Measurements from ENCODE around the gene SEC61B.
"Not testable (repeated sequence)": the region's sequence is repeated elsewhere in the genome, so short reads cannot be mapped to it uniquely, and the experiment has no call there.

SEC61B gene

DNA sequence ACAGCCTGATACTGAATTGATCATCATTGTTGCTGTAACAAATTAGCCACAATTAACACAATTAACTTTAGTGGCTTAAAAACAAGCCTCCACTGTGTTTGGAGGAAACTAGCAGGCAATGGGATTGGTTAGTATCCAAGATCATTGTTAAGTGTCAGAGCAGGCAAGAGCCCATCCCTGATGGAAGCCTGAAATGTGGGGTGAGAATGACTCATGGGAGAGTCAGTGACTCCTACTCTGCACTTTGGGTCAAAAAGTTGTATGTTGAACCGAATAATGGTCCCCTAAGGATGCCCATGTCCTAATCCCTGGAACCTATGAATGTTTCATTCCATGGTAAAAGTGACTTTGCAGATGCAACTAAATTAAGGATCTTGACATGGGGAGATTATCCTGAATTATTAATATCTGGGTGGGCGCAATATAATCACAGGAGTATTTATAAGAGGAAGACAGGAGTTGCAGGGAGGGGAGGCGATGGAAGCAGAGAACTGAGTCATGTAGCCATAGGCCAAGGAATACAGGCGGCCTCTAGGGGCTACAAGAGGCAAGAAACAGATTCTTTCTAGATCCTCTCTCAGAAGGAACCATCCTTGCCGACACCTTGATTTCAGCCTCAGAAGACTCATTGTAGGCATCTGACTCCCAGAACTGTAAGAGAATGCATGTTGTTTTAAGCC lies 29.2 kb upstream of the SEC61B start:
- no peak for DNase-seq

DNA sequence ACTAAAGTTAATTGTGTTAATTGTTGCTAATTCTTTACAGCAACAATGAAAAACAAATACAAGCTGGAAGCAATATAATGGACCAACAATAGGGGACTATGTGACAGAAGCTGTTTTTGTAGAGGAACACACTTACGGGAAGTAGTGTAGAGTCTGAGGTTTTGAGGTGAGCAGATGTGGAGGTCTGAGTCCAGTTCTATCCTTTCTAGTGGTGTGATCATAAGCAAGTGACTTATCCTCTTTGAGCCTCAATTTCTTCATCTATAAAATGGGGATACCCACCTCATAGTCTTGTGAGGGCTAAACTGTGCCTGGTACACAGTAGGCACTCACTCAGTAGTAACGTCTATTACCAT lies 28.6 kb upstream of the SEC61B start:
- no peak for DNase-seq

DNA sequence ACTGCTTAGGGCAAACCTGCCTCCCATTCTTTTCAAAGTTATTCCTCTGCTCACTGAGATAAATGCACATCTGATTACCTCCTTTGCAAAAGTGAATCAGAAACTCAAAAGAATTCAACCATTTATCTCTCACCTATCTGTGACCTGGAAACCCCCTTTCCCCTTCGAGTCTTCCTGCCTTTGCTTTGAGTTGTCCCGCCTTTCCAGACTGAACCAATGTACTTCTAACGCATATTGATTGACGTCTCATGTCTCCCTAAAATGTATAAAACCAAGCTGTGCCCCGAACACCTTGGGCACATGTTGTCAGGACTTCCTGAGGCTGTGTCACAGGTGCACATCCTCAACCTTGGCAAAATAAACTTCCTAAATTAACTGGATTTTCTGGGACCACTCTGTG lies 25.6 kb upstream of the SEC61B start:
- not testable (repeated sequence) for DNase-seq

DNA sequence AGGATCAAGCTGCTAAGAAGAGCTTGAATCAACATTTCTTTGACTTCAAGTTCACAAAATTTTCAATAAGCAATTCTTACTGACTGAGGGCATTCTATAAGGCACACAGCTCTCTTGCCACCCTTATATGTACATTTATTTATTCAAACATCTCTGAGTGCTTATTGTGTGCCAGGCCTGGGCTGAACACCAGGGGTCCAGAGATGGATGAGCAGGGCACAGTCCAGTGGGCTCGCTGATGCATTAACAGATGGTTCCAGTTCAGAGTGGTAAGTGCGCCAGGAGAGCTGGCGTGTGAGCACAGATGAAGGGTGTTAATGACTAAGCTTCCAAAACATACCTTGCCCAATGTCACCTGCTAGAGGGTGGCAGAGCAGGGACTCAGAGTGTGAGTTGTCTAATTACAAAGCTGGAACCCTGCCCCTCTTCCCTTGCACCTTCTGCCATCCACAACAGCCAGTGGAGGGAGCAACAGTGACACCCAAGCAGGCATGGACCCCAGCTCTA lies 24.9 kb upstream of the SEC61B start:
- peak; percentile 36 to 79 for DNase-seq

DNA sequence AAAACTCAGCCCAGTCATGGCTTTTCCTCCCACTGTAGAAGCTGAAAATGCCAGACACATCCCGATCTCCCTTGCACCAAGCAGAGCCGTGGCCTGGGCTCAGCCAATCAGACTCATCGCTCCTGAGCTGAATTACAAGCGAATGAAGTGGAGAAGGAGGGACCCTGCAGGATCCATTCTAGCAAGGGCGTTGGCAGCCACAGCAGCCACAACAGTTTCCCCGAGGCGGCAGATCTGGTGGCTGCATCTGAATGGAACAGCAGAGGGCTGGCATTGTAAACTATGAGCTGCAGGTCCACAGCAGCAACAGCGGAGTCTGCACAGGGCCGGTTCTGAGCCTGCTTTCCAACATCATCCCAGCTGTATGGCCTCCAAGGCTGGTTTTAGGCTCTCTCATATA lies 24.1 kb upstream of the SEC61B start:
- no peak for DNase-seq

DNA sequence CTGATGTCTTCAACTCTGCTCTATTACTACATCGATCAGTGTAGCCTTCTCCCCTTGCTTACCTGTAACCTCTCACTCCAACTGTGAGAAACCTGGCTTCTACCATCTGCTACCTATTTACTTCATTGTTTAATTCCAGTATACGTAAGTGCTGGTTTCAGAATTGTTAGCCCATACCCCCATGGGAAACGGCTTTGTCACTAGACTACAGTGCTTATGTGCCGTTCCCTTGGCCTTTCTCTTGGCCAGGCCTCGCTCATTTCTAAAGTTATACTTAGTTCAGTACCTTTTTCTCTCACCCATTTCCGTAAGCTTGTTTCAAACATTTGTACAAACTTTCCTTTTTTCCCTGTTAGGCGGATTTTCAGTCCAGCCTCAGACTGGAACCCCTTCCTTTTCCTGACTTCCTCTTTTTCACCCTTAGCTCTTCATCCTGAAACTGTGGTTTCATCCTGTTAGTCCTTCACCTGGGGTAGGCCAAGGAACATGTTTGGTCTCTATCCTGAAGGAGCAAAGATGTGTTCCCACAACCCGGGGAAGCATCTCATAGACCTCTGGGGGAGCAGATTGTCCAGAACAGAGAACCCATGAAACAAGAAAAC lies 22.0 kb upstream of the SEC61B start:
- DNase-seq = no peak

DNA sequence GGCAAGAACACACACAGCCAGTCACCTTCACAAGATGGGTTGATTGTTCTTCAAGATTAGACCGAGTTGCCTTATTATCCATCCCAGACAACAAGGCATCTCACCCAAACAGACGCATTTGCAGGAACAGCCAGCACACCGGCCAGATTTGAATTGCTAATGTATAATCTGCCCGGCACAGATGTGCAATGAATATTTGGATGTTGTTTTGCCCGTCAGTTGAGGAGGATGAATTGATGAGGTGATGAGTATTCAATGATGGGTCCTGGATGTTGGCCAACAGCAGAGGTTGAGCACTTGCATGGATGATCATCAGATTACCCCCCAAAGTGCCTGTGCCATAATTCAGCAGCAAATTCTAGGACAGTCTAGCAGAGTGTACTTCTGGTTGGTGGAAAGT lies 20.5 kb upstream of the SEC61B start:
- DNase-seq = no peak

DNA sequence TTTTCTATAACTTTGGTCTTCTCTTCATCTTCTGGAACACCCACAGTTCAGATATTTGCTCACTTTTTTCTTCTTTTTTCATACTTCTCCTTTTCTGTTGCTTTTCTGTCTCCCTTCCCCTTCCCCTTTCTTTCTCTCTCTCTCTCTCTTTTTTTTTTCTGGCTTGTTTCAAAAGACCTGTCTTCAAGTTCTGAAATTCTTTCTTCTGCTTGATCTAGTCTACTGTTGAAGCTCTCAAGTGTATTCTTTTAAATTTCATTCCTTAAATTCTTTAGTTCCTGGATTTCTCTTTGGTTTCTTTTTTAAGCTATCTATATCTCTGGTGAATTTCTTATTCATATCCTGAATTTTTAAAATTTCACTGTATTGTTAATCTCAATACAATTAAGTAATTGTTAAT lies 11.5 kb upstream of the SEC61B start:
- DNase-seq = no peak

DNA sequence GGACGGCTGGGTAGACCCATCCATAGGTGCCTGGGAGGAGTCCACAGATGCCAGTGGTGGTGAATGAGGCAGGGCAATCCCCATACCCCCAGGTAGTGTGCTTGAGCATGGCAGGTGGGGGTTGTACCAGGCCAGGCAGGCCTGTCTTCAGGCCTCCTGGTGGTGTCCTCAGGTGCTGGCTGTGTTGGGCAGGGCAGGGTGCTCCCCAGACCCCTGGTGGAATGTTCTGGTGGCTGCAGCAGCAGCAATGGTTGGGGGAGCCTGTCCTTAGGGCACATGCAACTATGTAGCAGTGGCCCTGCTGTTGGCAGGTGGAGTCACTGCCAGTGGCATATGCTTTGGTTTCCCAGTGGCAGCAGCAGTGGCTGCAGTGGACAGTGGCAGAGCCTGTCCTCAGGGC lies 10.3 kb upstream of the SEC61B start:
- no peak for DNase-seq

DNA sequence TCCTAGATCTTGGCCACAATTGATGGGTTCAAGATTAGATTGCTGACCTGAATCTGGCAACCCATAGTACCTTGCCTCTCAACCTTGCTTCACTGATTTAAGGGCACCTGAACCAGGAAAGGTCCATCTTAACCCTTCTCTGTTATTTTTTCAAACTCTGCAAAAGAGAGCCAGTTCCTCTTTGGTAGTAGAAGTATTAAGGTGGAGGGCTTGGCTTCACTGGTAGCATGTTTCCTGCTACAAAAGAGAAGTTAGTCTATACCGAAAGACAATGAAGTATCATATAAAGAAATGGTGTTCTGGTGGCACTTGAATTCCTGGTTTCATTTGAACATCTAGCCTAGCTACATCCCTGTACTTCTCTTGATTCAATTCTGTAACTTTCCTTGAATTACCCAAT lies 8.9 kb upstream of the SEC61B start:
- DNase-seq = no peak

DNA sequence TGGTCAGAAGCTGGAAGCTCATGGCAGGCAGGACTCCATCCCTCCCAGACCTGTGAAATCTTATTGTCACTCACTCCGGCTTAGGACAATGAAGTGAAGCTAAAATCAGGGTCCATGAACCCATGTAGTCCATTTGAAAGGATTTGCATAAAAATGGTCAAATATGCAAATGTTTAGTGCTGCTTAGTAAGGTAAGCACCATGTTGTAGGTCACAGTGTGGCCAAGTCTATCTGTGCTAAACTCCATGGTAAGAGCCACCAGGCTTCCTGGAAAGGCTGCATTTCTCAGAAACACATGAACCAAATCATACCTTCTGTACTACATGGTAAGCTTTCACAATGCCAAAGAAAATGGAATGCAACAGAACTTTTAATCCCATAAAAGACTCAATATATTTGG lies 6.0 kb upstream of the SEC61B start:
- DNase-seq = no peak

DNA sequence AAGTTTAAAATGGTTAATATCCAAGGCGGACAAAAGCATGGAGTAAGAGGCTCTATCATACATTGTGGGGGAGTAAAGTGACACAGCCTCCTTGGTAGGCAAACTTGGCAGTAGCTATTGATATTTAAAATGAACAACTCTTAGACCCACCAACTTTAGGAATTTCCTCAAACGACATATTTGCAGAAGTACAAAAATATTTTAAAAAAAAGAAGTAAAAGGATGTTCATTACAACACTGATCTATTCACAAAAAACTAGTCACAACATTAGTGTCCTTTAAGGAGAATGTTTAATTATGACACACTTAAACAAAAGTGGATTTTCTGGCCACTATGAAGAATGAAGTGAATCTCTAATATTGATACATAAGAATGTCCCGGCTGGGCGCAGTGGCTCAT lies 2.1 kb upstream of the SEC61B start:
- DNase-seq = no peak

DNA sequence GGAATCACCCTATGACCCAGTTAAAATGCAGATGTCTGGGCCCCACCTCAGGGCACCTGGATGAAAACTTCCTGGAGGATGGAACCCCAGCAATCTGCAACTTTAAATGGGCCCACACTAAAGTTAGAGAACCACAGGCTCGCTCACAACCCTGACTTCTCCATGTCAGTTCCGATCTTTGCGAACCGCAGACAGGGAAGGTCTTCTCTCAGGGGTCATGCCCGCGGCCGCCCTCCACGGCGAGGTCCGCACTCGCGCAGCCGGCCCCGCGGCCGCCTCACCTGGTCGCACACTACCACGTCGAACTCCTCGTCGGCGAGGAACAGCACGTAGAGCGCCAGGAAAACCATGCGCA lies 839 bp upstream of the SEC61B start:
- no peak for DNase-seq

DNA sequence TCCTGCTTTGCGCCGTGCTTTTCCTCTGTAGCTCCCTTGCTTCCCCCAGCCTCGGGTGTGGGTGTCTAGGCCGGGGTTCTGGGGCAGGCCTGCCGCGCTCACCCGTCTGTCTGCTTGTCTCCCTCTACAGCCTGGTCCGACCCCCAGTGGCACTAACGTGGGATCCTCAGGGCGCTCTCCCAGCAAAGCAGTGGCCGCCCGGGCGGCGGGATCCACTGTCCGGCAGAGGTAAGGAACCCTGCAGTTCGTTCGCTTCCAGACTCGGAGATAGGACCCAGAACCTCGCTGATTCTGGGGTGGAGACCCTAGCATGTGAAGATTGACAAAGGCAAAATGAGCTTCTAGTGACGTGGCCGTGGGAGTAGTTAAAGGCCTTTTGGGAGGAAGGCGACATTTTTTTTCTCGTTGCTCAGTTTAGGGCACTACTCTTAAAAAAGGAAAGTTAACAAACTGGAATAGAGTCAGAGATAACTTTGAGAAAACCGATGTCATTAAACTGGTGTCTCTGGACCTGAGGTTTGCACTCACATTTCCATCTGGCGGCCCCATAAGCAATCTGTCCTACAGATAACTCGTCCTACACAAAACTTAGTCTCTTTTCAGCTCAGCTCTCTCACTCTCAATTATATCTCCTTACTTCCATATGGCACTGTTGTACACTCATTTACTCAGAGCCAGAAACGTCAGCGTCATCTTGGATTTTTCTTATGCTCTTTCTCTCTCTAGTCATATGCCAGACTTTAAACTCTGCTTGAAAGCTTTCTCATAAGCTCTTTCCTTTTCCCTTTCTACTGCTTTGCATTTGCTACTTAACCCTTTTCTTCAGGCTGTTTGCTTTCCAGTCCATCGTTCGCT lies 561 bp downstream of the SEC61B start:
- no peak for DNase-seq

DNA sequence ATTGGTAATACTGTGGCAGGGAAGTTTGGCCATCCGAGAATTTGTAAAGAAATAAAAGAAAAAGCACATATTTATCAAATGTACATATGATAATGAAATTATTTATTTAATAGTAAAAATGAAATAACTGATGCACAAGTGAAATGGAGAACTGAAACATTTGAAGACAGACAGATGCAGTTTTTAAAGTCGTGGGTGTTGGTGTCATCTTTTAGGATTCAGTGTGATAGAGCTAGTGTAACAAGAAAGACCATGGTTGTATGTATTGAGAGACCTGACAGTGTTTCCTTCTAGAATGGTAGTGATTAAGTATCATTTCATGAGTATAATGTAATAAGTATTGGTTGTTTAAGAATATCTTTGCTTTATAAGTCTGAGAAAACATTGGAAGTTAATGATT lies 2.4 kb downstream of the SEC61B start:
- DNase-seq = no peak

DNA sequence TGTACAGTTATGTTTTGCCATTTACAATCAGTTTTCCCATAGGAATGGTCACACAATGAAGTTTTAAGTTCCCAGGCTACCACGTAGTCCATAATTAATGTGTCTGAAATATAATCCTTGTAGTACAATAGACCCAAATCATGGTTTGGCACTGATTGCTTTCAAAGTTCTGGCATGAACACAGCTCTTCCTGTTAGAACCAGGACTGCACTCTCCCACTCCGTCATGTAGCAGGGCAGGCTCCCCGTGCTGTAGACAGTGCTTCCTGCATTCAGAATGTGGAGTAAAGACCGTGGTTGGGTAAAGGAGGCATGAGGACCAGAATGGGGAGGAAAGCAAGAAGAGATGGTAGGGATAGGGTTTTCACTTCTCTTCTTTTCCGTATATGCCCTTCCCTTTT lies 4.0 kb downstream of the SEC61B start:
- DNase-seq = no peak

DNA sequence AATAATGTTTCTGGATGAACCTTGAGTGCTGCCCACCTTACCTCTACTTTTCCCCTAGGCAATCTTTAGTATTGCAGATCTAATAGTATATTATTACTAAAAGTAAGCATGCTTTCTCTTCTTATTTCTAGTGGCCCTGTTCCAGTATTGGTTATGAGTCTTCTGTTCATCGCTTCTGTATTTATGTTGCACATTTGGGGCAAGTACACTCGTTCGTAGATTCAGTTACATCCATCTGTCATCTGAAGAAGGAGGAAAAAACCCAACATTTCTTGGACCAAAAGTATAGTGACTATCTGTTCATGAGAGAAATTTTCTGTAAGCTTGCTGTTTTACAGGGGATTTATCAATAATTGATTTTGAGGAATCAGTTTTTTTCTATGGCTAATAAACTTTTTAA lies 8.1 kb downstream of the SEC61B start:
- DNase-seq = no peak

DNA sequence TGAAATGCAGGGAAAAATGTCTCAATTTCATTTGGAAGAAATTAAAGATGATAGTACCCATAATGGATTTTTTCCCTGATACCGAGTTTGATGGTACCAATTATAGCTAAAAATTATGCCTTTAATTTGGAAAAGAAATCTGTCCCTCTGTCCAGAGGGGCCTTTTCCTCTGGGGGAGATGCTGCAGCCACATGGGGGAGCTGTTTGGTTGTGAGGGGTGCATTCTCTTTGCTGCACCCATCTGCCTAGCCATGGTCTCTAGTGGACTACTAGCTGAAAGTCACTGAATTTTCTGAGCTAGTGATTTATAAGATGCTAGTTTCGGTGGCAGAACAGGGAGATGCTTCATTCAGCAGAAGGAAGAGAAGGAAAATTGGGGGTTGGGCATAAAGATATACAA lies 9.6 kb downstream of the SEC61B start:
- DNase-seq = no peak

DNA sequence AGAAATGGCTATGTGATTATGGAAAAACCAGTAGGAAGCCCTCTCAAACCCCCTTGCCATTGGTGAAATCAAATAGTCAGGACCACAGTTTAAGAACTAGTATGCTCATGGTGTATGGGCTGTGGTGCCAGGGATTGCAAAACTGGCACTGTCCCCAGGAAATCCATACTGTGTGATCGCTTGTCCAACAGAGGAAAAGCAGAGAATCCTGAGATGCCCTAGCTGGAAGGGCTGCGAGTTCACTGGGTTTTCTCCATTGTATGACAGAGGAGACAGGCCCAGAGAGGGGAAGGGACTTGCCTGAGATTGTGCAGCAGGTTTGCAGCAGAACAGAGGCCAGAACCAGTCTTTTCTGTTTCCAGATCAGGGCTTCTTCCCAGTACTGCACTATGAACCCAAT lies 12.5 kb downstream of the SEC61B start:
- DNase-seq = no peak

DNA sequence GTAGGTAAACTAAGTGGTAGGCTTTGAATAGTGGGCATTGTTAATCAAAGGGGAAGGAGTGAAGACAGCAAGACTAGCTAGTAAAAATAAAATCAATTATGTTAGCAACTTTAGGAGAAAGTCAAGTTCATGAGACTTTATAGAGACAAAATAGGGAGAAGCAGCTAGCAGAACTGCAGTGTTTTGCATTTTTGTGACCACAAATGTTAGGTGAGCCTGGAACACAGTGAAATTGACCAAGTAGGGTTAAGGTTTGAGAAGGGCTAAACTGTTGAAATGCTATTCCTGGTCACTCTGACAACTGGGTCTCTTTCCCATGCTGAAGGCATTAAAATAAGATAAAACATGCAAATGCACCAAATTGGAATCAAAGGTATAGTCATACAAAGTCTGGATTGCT lies 13.0 kb downstream of the SEC61B start:
- no peak for DNase-seq

DNA sequence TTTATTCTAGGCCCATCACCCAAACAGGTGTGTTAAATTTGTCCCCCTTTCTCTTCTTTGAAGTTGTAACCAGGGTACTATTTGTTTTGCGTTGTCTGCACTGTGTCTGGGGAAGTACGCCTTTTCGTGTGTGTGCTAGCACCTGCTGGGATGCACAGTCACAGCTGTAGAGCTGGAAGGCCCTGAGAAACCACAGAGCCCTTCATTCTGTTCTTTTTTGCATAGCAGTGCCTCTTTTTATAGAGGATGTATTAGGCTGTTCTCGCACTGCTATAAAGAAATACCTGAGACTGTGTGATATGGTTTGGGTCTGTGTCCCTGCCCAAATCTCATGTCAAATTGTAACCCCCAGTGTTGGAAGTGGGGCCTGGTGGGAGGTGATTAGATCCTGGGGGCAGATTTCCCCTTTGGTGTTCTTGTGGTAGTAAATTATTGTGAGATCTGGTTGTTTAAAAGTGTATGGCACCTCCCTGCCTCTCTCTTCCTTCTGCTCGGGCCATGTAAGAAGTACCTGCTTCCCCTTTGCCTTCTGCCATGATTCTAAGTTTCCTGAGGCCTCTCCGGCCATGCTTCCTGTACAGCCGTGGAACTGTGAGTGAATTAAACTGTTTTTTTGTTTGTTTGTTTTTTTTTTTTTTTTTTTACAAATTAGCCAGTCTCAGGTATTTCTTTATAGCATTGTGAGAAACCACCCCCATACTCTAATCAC lies 14.0 kb downstream of the SEC61B start:
- no peak for DNase-seq

DNA sequence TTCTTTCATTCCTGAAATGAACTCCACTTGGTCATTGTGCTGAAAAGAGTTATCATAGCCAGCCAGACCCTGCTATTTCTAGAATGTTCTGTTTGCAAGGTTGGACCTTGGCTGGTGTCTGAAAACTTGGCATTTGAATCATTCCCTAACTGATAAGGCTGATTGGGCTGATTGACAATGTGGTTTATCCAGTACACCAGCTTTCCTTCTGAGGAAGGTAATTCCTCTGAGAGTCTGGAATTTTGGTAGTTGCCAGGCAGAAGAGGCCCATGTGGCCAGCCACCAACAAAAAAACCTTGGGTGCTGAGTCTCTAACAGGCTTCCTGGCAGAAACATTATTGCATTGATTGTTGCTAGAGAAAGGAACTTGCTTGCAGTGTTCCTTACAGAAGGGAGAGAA lies 15.3 kb downstream of the SEC61B start:
- no peak for DNase-seq

DNA sequence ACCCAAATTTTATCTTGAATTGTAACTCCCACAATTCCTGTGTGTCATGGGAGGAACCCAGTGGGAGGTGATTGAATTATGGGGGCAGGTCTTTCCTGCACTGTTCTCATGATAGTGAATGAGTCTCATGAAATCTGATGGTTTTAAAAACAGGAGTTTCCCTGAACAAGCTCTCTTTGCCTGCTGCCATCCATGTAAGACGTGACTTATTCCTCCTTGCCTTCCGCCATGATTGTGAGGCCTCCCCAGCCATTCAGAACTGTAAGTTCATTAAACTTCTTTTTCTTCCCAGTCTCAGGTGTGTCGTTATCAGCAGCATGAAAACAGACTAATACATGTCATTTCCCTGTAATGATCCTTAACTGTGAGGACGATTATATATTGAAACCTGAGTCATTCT lies 15.8 kb downstream of the SEC61B start:
- DNase-seq = not testable (repeated sequence)

DNA sequence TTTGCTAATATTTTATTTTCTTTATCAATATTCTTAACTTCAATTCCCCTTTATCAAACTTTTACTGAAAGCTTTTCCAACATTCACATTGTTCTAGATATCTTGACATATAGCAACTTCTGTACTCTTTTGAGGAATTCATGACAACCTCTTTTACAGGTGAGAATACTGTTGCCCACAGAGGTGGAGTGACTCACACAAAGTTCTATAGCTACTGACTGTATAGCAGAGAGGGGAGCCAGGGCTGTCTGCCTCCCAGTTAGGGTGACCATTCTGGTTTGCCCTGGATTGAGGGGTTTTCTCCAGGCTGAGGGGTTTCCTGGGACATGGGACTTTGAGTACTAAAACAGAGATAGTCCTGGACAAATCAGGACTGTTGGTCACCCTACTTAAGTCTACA lies 16.2 kb downstream of the SEC61B start:
- DNase-seq = no peak

All from cerebellar nuclear complex (tissue), 1 donor.